Measurements from ENCODE around the gene LRRTM3. TPM values are rescaled to one million over a fixed set of nuclear protein-coding genes. Genes with fewer than 3 reads are reported as not detected.

Gene LRRTM3
- 1.1 TPM for total RNA-seq

GRCh38 chr10:66925896-66926715 lies at the start of gene LRRTM3:
Gene LRRTM3, plus strand, starts transcription at chr10:66926036.

All from metanephros (tissue), 1 donor.